GM18499 (cell line): ENCODE measurements around the gene CDPF1.

Source experiments
- ATAC-seq: cut with Tn5 transposase; IDR thresholded peaks from one replicate; pipeline ENCODE4 v1.9.1; 2021; ENCODE audit warnings: moderate number of reproducible peaks; ENCODE audit not compliant: insufficient read depth, unreplicated experiment

The CDPF1 gene

GRCh38 chr22:46262449-46263215 lies 12.5 kb upstream of the CDPF1 start:
- no peak for ATAC-seq

GRCh38 chr22:46260038-46260437 lies 9.9 kb upstream of the CDPF1 start:
- no peak for ATAC-seq

- no peak for ATAC-seq
Measured at GRCh38 chr22:46259374-46259773, 9.3 kb upstream of the CDPF1 start.

GRCh38 chr22:46256358-46256958 lies 6.4 kb upstream of the CDPF1 start:
- no peak for ATAC-seq

- ATAC-seq = no peak
Measured at GRCh38 chr22:46251816-46252380, 1.8 kb upstream of the CDPF1 start.

- no peak for ATAC-seq
Measured at GRCh38 chr22:46251266-46251665, 1.2 kb upstream of the CDPF1 start.

- no peak for ATAC-seq
Measured at GRCh38 chr22:46250783-46251125, 661 bp upstream of the CDPF1 start.

- ATAC-seq = no peak
Measured at GRCh38 chr22:46247443-46247975, 2.6 kb downstream of the CDPF1 start.

GRCh38 chr22:46246178-46246577 lies 3.9 kb downstream of the CDPF1 start:
- ATAC-seq = no peak

GRCh38 chr22:46245511-46245910 lies 4.6 kb downstream of the CDPF1 start:
- no peak for ATAC-seq

- ATAC-seq = no peak
Measured at GRCh38 chr22:46244771-46245170, 5.3 kb downstream of the CDPF1 start.

- ATAC-seq = no peak
Measured at GRCh38 chr22:46242076-46242475, 8.0 kb downstream of the CDPF1 start.

- ATAC-seq = no peak
Measured at GRCh38 chr22:46241396-46242007, 8.6 kb downstream of the CDPF1 start.

- no peak for ATAC-seq
Measured at GRCh38 chr22:46240907-46241306, 9.2 kb downstream of the CDPF1 start.

- ATAC-seq = no peak
Measured at GRCh38 chr22:46240506-46240905, 9.6 kb downstream of the CDPF1 start.

- ATAC-seq = no peak
Measured at GRCh38 chr22:46240073-46240472, 10.0 kb downstream of the CDPF1 start.

GRCh38 chr22:46239261-46240048 lies 10.6 kb downstream of the CDPF1 start:
- ATAC-seq = no peak

- no peak for ATAC-seq
Measured at GRCh38 chr22:46238541-46238940, 11.6 kb downstream of the CDPF1 start.

GRCh38 chr22:46237453-46238124 lies 12.5 kb downstream of the CDPF1 start:
- ATAC-seq = no peak

GRCh38 chr22:46234969-46235368 lies 15.1 kb downstream of the CDPF1 start:
- ATAC-seq = no peak
